ENCODE measurements around the gene ADAMTS17.
A peak's percentile ranks its signal among the peaks of the same experiment; 100 is the strongest.

DNA sequence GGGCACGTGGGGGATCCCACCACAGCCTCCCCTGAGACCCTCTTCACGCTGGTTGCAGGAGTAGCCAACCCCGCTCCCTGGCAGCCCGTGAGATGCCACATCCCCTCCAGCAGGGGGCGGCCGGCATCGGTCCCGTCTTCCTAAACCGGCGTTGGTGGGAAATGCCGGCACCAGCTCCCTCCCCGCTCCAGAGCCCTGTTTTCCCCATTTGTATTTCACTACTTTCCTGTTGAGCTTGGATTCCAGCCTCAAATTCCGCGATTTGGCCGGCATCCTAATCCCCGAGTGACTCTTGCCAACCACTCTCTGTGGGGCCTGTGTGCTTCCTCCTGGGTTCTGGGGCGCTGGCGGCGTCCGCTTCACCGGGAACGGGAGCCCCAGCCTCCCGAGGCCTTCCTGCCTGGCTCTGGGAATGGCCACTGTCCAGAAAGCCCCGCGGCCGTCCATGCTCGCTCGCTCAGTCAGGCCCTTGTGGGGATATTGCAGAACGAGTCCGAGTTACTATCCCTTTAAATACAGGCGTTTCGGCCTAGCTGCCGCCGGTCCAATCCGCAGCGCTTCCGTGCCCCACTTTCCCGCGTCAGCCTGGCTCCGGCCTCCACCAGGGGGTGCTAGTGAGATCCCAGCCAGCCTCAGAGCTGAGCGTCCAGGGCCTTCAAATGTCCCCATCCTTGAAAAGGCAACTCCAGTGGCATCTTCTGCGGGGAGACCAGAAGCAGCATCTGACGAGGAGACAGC, 8.1 kb upstream of the ADAMTS17 start:
- TF ChIP-seq, protein P1, sequence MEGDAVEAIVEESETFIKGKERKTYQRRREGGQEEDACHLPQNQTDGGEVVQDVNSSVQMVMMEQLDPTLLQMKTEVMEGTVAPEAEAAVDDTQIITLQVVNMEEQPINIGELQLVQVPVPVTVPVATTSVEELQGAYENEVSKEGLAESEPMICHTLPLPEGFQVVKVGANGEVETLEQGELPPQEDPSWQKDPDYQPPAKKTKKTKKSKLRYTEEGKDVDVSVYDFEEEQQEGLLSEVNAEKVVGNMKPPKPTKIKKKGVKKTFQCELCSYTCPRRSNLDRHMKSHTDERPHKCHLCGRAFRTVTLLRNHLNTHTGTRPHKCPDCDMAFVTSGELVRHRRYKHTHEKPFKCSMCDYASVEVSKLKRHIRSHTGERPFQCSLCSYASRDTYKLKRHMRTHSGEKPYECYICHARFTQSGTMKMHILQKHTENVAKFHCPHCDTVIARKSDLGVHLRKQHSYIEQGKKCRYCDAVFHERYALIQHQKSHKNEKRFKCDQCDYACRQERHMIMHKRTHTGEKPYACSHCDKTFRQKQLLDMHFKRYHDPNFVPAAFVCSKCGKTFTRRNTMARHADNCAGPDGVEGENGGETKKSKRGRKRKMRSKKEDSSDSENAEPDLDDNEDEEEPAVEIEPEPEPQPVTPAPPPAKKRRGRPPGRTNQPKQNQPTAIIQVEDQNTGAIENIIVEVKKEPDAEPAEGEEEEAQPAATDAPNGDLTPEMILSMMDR (conservative IDR thresholded peaks at IDR 0.05), result peak; percentile 98
- TF ChIP-seq ZFX (IDR thresholded peaks at IDR 0.05), result peak; percentile 45
